Tibial artery (tissue), 4 donors: ENCODE results near the gene GUCD1.
A peak's percentile ranks its signal among the peaks of the same experiment; 100 is the strongest.

Source experiments
- DNase-seq, 2 donors: peaks; one replicate each; pipeline ENCODE4 v3.0.0-alpha.2; 2019
- H3K27ac ChIP-seq, 2 donors: fragments of 200-600 bp; sonication (generic) in 1 of 2; 1 replicate in 1 of 2; 2 replicates in 1 of 2; pipeline ENCODE4 v1.5.1; 2018 to 2019; ENCODE audit warnings: mild to moderate bottlenecking in 1 of 2
- H3K27me3 ChIP-seq, 2 donors: fragments of 200-600 bp; sonication (generic) in 1 of 2; one replicate each; pipeline versions ENCODE4 v1.5.1 to v1.6.0; 2016 to 2019
- H3K36me3 ChIP-seq, 3 donors: fragments of 200-600 bp; sonication (generic) in 2 of 3; one replicate each; pipeline ENCODE4 v1.5.1; 2016 to 2019; ENCODE audit warnings: mild to moderate bottlenecking in 2 of 3
- H3K4me1 ChIP-seq, 4 donors: fragments of 200-600 bp; sonication (generic) in 2 of 4; 1 replicate in 3 of 4; 2 replicates in 1 of 4; pipeline ENCODE4 v1.5.1; 2016 to 2019
- H3K4me3 ChIP-seq, 2 donors: fragments of 200-600 bp; sonication (generic) in 1 of 2; 1 replicate in 1 of 2; 2 replicates in 1 of 2; pipeline ENCODE4 v1.5.1; 2018 to 2019; ENCODE audit warnings: mild to moderate bottlenecking in 2 of 2
- H3K9me3 ChIP-seq, 3 donors: fragments of 200-600 bp; sonication (generic) in 1 of 3; one replicate each; pipeline ENCODE4 v1.5.1; 2016 to 2019
- intact Hi-C: fragments of 100-400 bp; cut with DNase I; formaldehyde crosslinking; loops from one replicate; pipeline ENCODE4 v1.15.0; 2023; ENCODE audit warnings: low total_unique reads
- TF ChIP-seq, protein P1 (sequence below), 2 experiments: fragments of 200-600 bp in 1 of 2; fragments of 450-650 bp in 1 of 2; IDR thresholded peaks; one replicate each; pipeline ENCODE4 v1.5.1; 2017 to 2019; ENCODE audit warnings: antibody characterized with exemption in 2 of 2, mild to moderate bottlenecking in 1 of 2, moderate library complexity in 1 of 2

Gene GUCD1

DNA sequence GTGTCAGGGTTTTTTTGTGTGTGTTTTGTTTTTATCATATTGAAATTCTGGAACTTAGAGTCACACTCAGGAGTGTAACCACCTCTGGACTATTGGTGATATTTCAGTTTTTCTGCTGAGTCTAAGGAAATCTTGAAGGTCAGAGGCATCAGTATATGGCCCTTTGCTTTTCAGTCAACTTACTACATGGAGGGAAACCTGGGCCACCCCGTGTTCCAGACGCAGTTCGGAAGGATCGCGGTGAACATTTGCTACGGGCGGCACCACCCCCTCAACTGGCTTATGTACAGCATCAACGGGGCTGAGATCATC is 40.0 kb downstream of the GUCD1 start:
- intact Hi-C loops = no loop called here
- Histone ChIP-seq H3K27me3 (no peaks in the 10 kb centered on the region), H3K36me3 (no peaks in the 10 kb centered on the region), H3K4me3 (no peak overlapping the region), H3K27ac (no peak overlapping the region), H3K4me1 (peaks cover 0 to 33% (median 14%) of the 10 kb centered on the region in 4 donors), H3K9me3 (no peaks in the 10 kb centered on the region)
- TF ChIP-seq, protein P1, sequence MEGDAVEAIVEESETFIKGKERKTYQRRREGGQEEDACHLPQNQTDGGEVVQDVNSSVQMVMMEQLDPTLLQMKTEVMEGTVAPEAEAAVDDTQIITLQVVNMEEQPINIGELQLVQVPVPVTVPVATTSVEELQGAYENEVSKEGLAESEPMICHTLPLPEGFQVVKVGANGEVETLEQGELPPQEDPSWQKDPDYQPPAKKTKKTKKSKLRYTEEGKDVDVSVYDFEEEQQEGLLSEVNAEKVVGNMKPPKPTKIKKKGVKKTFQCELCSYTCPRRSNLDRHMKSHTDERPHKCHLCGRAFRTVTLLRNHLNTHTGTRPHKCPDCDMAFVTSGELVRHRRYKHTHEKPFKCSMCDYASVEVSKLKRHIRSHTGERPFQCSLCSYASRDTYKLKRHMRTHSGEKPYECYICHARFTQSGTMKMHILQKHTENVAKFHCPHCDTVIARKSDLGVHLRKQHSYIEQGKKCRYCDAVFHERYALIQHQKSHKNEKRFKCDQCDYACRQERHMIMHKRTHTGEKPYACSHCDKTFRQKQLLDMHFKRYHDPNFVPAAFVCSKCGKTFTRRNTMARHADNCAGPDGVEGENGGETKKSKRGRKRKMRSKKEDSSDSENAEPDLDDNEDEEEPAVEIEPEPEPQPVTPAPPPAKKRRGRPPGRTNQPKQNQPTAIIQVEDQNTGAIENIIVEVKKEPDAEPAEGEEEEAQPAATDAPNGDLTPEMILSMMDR (IDR thresholded peaks at IDR 0.05) = no peak
- DNase-seq = no peak

DNA sequence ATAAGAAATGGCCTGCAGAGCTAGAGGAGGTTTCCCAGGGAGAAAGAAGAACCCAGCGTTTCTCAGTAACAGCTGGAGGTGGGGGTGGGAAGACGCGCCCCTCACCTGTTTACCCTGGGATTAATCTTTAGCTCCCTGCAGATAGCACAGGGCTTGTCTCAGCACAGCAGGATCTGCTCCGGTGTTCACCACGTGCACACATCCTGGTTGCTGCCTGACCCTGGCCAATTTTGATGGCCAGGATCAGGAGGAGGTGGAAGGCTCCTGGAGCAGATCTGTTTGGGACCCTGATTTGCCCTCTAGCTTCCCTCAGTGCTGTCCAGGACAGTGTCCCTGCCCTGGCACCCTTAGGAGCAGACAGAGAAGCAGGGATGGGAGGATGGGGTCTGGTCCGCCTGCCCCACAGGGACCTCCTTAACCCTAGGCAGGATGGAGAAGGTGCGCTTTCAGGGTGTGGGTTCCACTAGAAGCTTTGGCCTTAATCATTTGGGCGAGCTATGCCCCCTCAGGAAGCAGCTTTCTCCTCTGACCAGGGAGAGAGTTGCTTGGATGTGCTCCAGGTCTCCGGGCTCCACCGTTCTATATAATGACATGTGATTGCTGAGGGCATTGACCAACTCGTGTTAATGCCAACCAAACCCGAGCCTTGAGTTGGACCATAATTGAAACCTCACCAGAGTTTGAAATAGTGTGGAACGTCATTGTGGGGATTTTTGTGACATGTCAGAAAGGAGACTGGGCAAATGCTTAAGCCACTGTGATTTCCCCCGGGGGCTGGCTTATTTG is 40.5 kb downstream of the GUCD1 start:
- no peaks in the 10 kb centered on the region for H3K27me3 ChIP-seq
- no peak overlapping the region for H3K27ac ChIP-seq
- no peaks in the 10 kb centered on the region for H3K9me3 ChIP-seq
- no peak for DNase-seq
- peaks cover 0 to 33% (median 14%) of the 10 kb centered on the region in 4 donors for H3K4me1 ChIP-seq
- no peaks in the 10 kb centered on the region for H3K36me3 ChIP-seq
- TF ChIP-seq, protein P1 (IDR thresholded peaks at IDR 0.05) = no peak
- intact Hi-C loops = no loop called here
- H3K4me3 ChIP-seq = no peak overlapping the region

DNA sequence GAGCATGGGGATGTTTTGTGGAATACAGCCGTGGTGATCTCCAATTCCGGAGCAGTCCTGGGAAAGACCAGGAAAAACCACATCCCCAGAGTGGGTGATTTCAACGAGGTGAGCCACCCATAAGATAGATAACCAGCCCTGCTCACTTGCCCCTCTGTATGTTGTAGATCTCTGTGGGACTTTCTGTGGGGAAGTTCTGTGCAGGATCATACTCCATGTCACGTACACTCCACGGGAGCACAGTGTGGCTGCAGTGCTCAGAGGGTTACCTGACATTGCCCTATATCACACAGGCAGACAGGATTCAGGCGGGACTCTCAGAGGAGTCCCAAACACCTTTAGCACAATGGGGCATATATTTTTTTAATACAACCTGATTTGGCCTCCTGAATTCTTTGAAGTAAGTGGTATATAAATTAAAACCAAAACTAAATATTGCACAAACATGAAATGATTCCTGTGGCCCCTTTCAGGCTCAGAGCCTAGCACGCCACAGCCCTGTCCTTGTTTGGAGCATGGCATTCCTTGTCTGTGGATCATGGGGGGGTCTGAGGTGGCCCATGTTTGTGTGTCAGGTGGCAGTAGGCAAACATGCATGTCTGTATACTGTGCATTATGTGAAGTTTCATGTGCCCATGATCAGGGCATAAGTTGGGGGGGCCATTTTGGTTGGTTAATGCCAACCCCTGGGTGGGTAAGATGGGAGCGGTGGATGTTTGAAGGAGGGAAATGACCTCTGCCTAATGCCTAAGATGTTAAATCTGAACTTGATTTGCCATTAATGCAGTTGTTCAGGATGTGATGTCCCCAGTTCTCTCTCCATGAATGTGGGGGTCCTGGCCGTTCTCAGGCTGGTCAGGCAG is 41.3 kb downstream of the GUCD1 start:
- TF ChIP-seq, protein P1 (IDR thresholded peaks at IDR 0.05) = no peak
- H3K4me3 ChIP-seq = no peak overlapping the region
- H3K9me3 ChIP-seq = no peaks in the 10 kb centered on the region
- DNase-seq = no peak
- H3K27ac ChIP-seq = no peak overlapping the region
- H3K36me3 ChIP-seq = no peaks in the 10 kb centered on the region
- no peaks in the 10 kb centered on the region for H3K27me3 ChIP-seq
- H3K4me1 ChIP-seq = peaks cover 0 to 33% (median 14%) of the 10 kb centered on the region in 4 donors
- intact Hi-C loops = no loop called here

DNA sequence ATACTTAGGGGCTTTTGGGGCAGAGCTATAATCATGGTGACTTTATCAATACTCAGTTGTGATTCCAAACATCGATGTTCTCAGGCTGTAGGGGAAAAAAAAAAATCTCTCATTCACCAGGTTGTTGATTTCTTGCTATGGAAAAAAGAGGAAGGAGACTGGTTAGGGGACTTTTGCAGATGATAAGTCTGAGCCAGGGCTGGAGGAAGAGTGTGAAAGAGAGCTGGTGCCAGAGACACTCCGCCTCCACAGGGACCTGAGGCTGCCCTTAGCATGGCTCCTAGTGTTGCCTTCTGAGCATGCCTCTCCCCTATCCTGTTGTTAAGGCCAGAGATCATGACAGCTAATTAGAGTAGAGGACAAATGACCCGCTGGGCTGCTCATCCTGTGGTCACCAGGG is 42.9 kb downstream of the GUCD1 start:
- no peaks in the 10 kb centered on the region for H3K9me3 ChIP-seq
- DNase-seq = no peak
- no peak overlapping the region for H3K4me3 ChIP-seq
- intact Hi-C loops = no loop called here
- H3K27ac ChIP-seq = no peak overlapping the region
- TF ChIP-seq, protein P1 (IDR thresholded peaks at IDR 0.05) = no peak
- H3K36me3 ChIP-seq = no peaks in the 10 kb centered on the region
- no peaks in the 10 kb centered on the region for H3K27me3 ChIP-seq
- peaks cover 0 to 33% (median 14%) of the 10 kb centered on the region in 4 donors for H3K4me1 ChIP-seq

DNA sequence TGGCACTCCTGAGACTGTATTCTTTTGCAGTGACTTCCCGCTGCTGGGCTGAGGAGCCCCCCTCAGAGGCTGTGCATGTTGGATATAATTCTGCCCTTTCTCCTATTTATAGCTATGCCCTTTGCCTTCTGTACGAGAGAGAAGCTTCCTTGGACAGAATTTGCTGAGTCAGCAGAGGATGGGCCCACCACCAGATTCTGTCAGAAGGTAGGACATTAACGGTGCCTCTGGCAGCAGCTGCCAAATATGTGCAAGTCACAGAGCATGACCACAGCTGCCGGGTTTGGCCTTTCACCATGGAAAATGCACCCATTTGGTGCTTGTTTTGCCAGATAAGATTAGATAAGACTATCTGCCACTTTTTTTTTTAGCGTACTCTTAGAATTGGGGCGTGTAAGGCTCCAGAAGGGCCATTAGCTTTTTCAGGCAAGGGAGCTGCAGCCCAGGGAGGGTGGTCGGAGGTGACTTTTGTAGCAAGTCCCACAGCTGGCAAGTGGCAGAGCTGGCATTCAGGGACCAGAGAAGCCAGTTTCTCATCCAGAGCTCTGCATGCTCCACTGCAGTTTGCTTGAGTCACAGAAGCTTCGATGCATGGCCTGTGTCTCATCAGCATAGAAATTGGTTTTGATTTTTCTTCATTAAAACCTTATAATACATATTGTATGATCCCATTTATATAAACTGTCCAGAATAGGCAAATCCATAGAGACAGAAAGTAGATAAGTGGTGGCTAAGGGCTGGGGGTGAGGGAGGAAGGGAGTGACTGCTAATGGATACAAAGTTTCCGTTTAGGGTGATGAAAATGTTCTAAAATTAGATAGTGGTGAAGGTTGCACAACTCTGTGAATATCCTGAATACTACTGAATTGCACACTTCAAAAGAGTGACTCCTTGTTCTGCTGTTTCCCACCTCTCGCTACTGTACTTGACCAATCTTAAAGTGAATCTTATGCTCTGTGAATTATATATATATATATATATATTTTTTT is 44.0 kb downstream of the GUCD1 start:
- no peak for DNase-seq
- Histone ChIP-seq H3K9me3 (no peaks in the 10 kb centered on the region), H3K27me3 (no peaks in the 10 kb centered on the region), H3K27ac (peak overlapping the region; percentile 6 to 13), H3K4me1 (peaks cover 0 to 25% (median 9%) of the 10 kb centered on the region in 4 donors), H3K4me3 (no peak overlapping the region), H3K36me3 (no peaks in the 10 kb centered on the region)
- TF ChIP-seq, protein P1 (IDR thresholded peaks at IDR 0.05) = no peak
- intact Hi-C loops = no loop called here
